CD4-positive, CD25-positive, alpha-beta regulatory T cell (primary cell): ENCODE results near the gene GRID2. TPM values are rescaled to one million over a fixed set of nuclear protein-coding genes. Genes with fewer than 3 reads are reported as not detected.
A peak's percentile ranks its signal among the peaks of the same experiment; 100 is the strongest.

ENCODE experiments used
- ATAC-seq, 2 donors: fragments of 150-1000 bp; cut with Tn5 transposase; one replicate each; pipeline ENCODE4 v1.10.0; 2021; ENCODE audit warnings: low read depth in 2 of 2, moderate number of reproducible peaks in 2 of 2, moderate library complexity in 1 of 2
- DNase-seq, 3 donors: peaks; one replicate each; pipeline versions ENCODE4 v3.0.0 to v3.0.0-alpha.2; 2012 to 2022; ENCODE audit warnings: mixed read lengths in 1 of 3
- H3K27ac ChIP-seq: one replicate; pipeline ENCODE4 v1.7.0; 2013; ENCODE audit warnings: mild to moderate bottlenecking, low read length; ENCODE audit not compliant: insufficient read depth, poor library complexity, severe bottlenecking
- H3K27me3 ChIP-seq: one replicate; pipeline ENCODE4 v1.7.0; 2013; ENCODE audit warnings: low read length; ENCODE audit not compliant: control insufficient read depth, insufficient read depth
- H3K36me3 ChIP-seq: one replicate; pipeline ENCODE4 v1.7.0; 2013; ENCODE audit warnings: mild to moderate bottlenecking, low read length, moderate library complexity; ENCODE audit not compliant: control insufficient read depth, insufficient read depth
- H3K4me1 ChIP-seq: 2 replicates; pipeline ENCODE4 v1.7.0; 2013; ENCODE audit warnings: mild to moderate bottlenecking, low read length; ENCODE audit not compliant: insufficient read depth, control insufficient read depth, poor library complexity, severe bottlenecking
- H3K4me3 ChIP-seq: one replicate; pipeline ENCODE4 v1.7.0; 2013; ENCODE audit warnings: low read depth, mild to moderate bottlenecking, low read length, moderate library complexity
- H3K9me3 ChIP-seq, 2 experiments: 1 replicate in 1 of 2; 2 replicates in 1 of 2; pipeline ENCODE4 v1.7.0; 2013; ENCODE audit warnings: low read length in 2 of 2, mild to moderate bottlenecking in 1 of 2, moderate library complexity in 1 of 2; ENCODE audit not compliant: control insufficient read depth in 2 of 2
- H3K27ac Mint-ChIP-seq, 3 donors: one replicate each; pipeline ENCODE4 v1.8.0; 2020 to 2022; ENCODE audit warnings: mild to moderate bottlenecking in 3 of 3, mixed read lengths in 3 of 3, moderate library complexity in 2 of 3
- H3K27me3 Mint-ChIP-seq: one replicate; pipeline ENCODE4 v1.8.0; 2022; ENCODE audit warnings: mild to moderate bottlenecking, mixed read lengths
- H3K36me3 Mint-ChIP-seq: one replicate; pipeline ENCODE4 v1.8.0; 2020; ENCODE audit warnings: mixed read lengths
- H3K4me1 Mint-ChIP-seq, 4 donors: one replicate each; pipeline ENCODE4 v1.8.0; 2020 to 2022; ENCODE audit warnings: mixed read lengths in 4 of 4, mild to moderate bottlenecking in 1 of 4
- H3K4me3 Mint-ChIP-seq, 4 donors: one replicate each; pipeline ENCODE4 v1.8.0; 2020 to 2022; ENCODE audit warnings: mild to moderate bottlenecking in 4 of 4, mixed read lengths in 4 of 4, moderate library complexity in 3 of 4
- H3K9me3 Mint-ChIP-seq, 7 donors: one replicate each; pipeline ENCODE4 v1.8.0; 2020 to 2022; ENCODE audit warnings: mixed read lengths in 7 of 7, mild to moderate bottlenecking in 3 of 7, moderate library complexity in 2 of 7
- polyA plus RNA-seq, 4 donors: library from polyadenylated mRNA; unstranded; fragments of 300-500 nt; fragmentation: Illumina TruSeq; gene quantifications; one replicate each; pipeline ENCODE4 v1.2.3, GENCODE V29; 2021
- total RNA-seq: library from RNA; stranded (reverse); gene quantifications from one replicate; pipeline ENCODE4 v1.2.3, GENCODE V29; 2022

The GRID2 gene
- total and polyA plus RNA-seq, 5 donors from 2014 or later, result not detected

DNA sequence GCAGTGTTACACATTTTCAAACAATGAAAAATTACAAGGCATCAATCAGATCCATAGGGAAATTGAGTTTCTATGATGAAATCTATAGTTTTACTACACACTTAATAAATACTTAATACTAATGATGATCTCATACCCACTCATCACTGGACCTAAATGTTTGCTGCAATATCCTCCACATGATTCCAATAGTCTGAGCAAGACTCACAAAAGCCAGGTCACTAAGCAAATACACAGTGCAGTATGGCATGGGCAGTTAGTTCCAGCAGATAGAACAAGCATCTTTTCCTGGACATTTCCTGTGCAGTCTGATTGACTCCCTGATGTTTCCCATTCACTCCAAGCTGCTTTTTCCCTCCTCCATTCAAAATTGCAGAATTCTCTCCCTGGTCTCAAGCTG is 1415.8 kb downstream of the GRID2 start:
- Histone ChIP-seq H3K36me3 (no peaks in the 10 kb centered on the region), H3K4me1 (no peaks in the 10 kb centered on the region), H3K27me3 (no peaks in the 10 kb centered on the region), H3K4me3 (no peak overlapping the region), H3K27ac (no peak overlapping the region), H3K9me3 (no peaks in the 10 kb centered on the region)
- peaks cover 0 to 2% (median 1%) of the 10 kb centered on the region in 7 donors for H3K9me3 Mint-ChIP-seq
- no peak overlapping the region for H3K27ac Mint-ChIP-seq
- DNase-seq (no peak), ATAC-seq (no peak)
- H3K27me3 Mint-ChIP-seq, result no peaks in the 10 kb centered on the region
- no peak overlapping the region for H3K4me3 Mint-ChIP-seq
- no peaks in the 10 kb centered on the region for H3K36me3 Mint-ChIP-seq
- H3K4me1 Mint-ChIP-seq, result no peaks in the 10 kb centered on the region

DNA sequence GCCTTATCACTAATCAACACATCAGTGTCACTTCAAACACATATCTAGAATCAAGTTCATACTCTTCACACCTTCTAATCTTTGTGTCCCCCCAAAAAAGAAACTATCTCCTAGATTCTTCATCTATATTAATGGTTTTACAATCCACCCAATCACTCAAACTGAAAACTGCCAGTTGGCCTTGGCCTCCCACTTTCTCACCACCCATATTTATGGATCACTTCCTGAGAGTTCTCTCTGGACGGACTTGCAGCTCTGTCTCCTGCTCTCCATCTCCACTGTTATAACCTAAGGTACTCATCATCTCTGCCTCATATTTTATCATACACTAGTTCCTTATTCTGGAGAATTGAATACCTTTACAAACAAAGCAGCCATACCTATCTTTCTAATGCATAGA is 1418.7 kb downstream of the GRID2 start:
- no peak overlapping the region for H3K4me3 ChIP-seq
- H3K4me1 ChIP-seq, result no peaks in the 10 kb centered on the region
- no peaks in the 10 kb centered on the region for H3K9me3 ChIP-seq
- Mint-ChIP-seq H3K9me3 (peaks cover 0 to 2% (median 1%) of the 10 kb centered on the region in 7 donors), H3K27ac (peak overlapping the region in 1 of 3 donors; percentile 3), H3K4me3 (no peak overlapping the region), H3K4me1 (no peaks in the 10 kb centered on the region), H3K27me3 (no peaks in the 10 kb centered on the region), H3K36me3 (no peaks in the 10 kb centered on the region)
- H3K27ac ChIP-seq, result no peak overlapping the region
- H3K36me3 ChIP-seq, result no peaks in the 10 kb centered on the region
- no peaks in the 10 kb centered on the region for H3K27me3 ChIP-seq
- ATAC-seq (no peak), DNase-seq (no peak)

DNA sequence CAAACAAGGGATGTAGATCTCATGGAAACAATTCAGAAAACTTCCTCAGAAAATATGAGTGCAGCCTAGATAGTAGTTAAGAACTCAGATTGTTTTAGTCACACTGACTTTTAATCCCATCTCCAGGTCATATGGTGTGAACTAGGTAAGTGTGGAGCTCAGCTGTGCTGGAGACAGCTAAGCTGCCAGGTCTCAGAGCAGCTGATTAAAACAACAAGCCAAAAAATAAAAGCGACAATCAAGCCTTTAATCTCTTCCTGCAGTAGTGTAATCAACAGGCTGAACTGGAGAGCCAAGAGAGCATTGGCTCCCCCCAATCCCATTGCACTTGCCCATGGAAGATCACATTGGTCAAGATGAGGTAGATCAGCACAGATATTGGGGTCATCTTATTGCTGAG is 1426.5 kb downstream of the GRID2 start:
- Mint-ChIP-seq H3K4me1 (no peaks in the 10 kb centered on the region), H3K9me3 (peaks cover 0 to 13% (median 0%) of the 10 kb centered on the region in 7 donors), H3K27ac (no peak overlapping the region), H3K36me3 (no peaks in the 10 kb centered on the region), H3K27me3 (peaks cover 4% of the 10 kb centered on the region), H3K4me3 (no peak overlapping the region)
- Histone ChIP-seq H3K9me3 (no peaks in the 10 kb centered on the region), H3K27me3 (no peaks in the 10 kb centered on the region), H3K4me1 (no peaks in the 10 kb centered on the region), H3K36me3 (no peaks in the 10 kb centered on the region), H3K4me3 (no peak overlapping the region), H3K27ac (no peak overlapping the region)
- no peak for DNase-seq
- no peak for ATAC-seq

DNA sequence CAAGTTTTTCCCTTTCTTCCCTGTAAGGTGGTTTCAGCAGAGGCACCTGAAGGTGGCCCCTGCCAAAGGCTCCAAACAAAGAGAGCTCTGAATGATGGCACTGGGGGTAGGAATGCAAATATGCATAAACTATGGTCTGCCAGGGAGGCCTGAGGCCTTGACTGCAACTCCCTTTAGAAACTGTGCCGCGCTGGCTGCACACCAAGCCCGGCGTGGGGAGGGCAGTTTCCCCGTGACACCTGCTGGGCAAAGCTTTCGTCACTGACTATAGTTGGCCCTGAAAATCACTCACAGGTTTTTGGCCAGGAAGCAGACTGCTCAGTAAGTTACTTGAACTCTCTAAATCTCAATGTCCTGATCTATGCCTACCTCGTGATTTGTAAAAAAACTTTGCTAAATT is 1427.0 kb downstream of the GRID2 start:
- H3K36me3 ChIP-seq, result no peaks in the 10 kb centered on the region
- Mint-ChIP-seq H3K36me3 (no peaks in the 10 kb centered on the region), H3K27me3 (peaks cover 4% of the 10 kb centered on the region), H3K4me3 (no peak overlapping the region), H3K27ac (no peak overlapping the region), H3K9me3 (peaks cover 0 to 13% (median 0%) of the 10 kb centered on the region in 7 donors), H3K4me1 (no peaks in the 10 kb centered on the region)
- no peak overlapping the region for H3K27ac ChIP-seq
- H3K9me3 ChIP-seq, result no peaks in the 10 kb centered on the region
- H3K4me3 ChIP-seq, result no peak overlapping the region
- no peaks in the 10 kb centered on the region for H3K4me1 ChIP-seq
- DNase-seq, result no peak
- H3K27me3 ChIP-seq, result no peaks in the 10 kb centered on the region
- ATAC-seq, result no peak

DNA sequence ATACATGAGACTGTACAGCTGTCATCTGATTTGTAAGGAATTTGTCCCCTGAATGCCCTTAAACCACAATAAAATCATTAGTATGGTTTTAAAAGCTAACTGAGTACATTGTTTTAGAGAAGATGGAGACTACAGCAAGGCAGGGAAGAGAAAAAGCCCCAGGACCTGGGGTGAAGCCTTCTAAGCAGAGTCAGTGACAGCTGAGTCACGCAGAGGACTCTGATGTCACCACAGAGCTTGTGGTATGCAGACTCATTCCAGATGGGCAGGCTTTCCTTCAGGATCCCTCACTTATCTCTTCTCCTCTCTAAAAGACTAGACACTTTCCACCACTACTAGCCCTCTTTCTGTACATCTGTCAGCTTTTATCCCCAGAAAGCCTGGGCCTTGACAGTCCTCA is 1427.7 kb downstream of the GRID2 start:
- no peak overlapping the region for H3K4me3 ChIP-seq
- Mint-ChIP-seq H3K4me3 (no peak overlapping the region), H3K4me1 (no peaks in the 10 kb centered on the region), H3K9me3 (peaks cover 0 to 13% (median 0%) of the 10 kb centered on the region in 7 donors), H3K27ac (no peak overlapping the region), H3K36me3 (no peaks in the 10 kb centered on the region), H3K27me3 (peaks cover 4% of the 10 kb centered on the region)
- no peak overlapping the region for H3K27ac ChIP-seq
- no peaks in the 10 kb centered on the region for H3K27me3 ChIP-seq
- H3K36me3 ChIP-seq, result no peaks in the 10 kb centered on the region
- H3K9me3 ChIP-seq, result no peaks in the 10 kb centered on the region
- no peaks in the 10 kb centered on the region for H3K4me1 ChIP-seq
- DNase-seq (no peak), ATAC-seq (no peak)

DNA sequence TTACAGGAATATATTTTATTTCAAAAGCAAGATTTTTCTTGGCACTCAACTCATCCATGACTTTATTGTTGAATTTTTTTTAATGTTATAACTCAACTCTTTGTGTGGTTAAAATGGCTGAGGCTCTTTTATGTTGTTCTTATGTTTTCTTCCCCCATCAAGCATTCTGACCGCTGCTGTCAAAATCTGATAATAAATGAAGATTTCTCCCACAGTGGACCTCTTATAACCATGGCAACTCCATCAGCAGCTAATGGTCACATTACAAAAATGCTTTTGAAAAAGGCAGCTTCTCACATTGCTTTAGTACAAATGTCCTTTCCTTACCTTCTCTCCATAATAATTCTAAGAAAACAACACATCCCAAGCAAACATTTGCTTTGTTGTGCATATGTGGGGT is 1428.7 kb downstream of the GRID2 start:
- H3K9me3 ChIP-seq, result no peaks in the 10 kb centered on the region
- H3K27me3 ChIP-seq, result no peaks in the 10 kb centered on the region
- Mint-ChIP-seq H3K36me3 (no peaks in the 10 kb centered on the region), H3K9me3 (peaks cover 0 to 13% (median 0%) of the 10 kb centered on the region in 7 donors), H3K27me3 (peaks cover 4% of the 10 kb centered on the region), H3K27ac (no peak overlapping the region), H3K4me3 (no peak overlapping the region), H3K4me1 (no peaks in the 10 kb centered on the region)
- no peak overlapping the region for H3K4me3 ChIP-seq
- no peak for DNase-seq
- H3K4me1 ChIP-seq, result no peaks in the 10 kb centered on the region
- no peak overlapping the region for H3K27ac ChIP-seq
- ATAC-seq, result no peak
- no peaks in the 10 kb centered on the region for H3K36me3 ChIP-seq

DNA sequence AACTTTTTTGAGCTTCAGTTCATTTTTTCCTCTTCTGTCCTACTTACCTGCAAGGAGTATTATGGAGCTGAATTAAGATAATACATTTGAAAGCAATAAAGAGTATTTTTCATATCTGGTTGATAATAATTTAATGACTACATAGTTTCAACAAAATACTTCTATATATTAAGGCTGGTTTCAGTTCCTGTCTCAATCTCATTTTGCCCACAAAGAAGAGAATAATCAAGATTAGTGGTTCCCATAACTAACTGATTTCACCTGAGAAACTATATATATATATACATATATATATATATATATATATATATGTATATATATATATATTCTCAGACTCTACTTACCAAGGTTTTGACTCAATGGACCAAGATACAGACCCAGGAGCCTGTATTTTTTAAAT is 1437.1 kb downstream of the GRID2 start:
- peaks cover 0 to 5% (median 1%) of the 10 kb centered on the region in 7 donors for H3K9me3 Mint-ChIP-seq
- no peaks in the 10 kb centered on the region for H3K9me3 ChIP-seq
- H3K4me3 ChIP-seq, result no peak overlapping the region
- no peak overlapping the region for H3K27ac Mint-ChIP-seq
- H3K4me1 Mint-ChIP-seq, result no peaks in the 10 kb centered on the region
- H3K36me3 Mint-ChIP-seq, result no peaks in the 10 kb centered on the region
- H3K27me3 Mint-ChIP-seq, result no peaks in the 10 kb centered on the region
- H3K36me3 ChIP-seq, result no peaks in the 10 kb centered on the region
- H3K4me1 ChIP-seq, result no peaks in the 10 kb centered on the region
- DNase-seq (no peak), ATAC-seq (no peak)
- H3K4me3 Mint-ChIP-seq, result no peak overlapping the region
- no peak overlapping the region for H3K27ac ChIP-seq
- H3K27me3 ChIP-seq, result no peaks in the 10 kb centered on the region

DNA sequence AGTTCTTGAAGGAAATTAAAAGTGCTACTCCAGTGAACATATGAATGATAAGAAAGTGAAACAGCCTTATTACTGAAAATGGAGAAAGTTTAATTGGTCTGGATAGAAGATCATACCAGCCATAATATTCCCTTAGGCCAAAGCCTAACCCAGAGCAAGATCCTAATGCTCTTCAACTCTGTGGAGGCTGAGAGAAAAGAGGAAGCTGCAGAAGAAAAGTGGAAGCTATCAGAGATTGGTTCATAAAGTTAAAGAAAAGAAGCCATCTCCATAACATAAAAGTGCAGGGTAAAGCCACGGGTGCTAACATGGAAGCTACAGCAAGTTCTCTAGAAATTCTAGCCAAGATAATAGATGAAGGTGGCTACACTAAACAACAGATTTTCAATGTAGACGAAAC is 1439.3 kb downstream of the GRID2 start:
- Histone ChIP-seq H3K9me3 (no peaks in the 10 kb centered on the region), H3K36me3 (no peaks in the 10 kb centered on the region), H3K4me3 (no peak overlapping the region), H3K27me3 (no peaks in the 10 kb centered on the region), H3K4me1 (no peaks in the 10 kb centered on the region), H3K27ac (no peak overlapping the region)
- Mint-ChIP-seq H3K27ac (no peak overlapping the region), H3K9me3 (peaks cover 0 to 8% (median under 1%) of the 10 kb centered on the region in 7 donors), H3K27me3 (no peaks in the 10 kb centered on the region), H3K36me3 (no peaks in the 10 kb centered on the region), H3K4me3 (no peak overlapping the region), H3K4me1 (no peaks in the 10 kb centered on the region)
- ATAC-seq (no peak), DNase-seq (no peak)
